ENCODE data around the gene ASIC1.

- TF ChIP-seq POLR2A (IDR thresholded peaks at IDR 0.05) (no peak), CTCF (IDR thresholded peaks at IDR 0.05) (no peak), EP300 (IDR thresholded peaks at IDR 0.05) (no peak)
Measured at GRCh38 chr12:50120953-50121352, 63.6 kb downstream of the ASIC1 start.

All from stomach (tissue), 4 donors.